ENCODE results near the gene SEZ6L2.
"Not testable (repeated sequence)": the region's sequence is repeated elsewhere in the genome, so short reads cannot be mapped to it uniquely, and the experiment has no call there.

Gene SEZ6L2

GRCh38 chr16:29899516-29900101 lies at the start of gene SEZ6L2:
TSS of gene SEZ6L2 (minus strand) at chr16:29899550. CDS start at chr16:29899019, 531 bp downstream.
- no peak for ATAC-seq

- ATAC-seq, result no peak
Measured at GRCh38 chr16:29947897-29948296, 48.5 kb upstream of the SEZ6L2 start.

GRCh38 chr16:29943846-29944799 lies 44.8 kb upstream of the SEZ6L2 start:
- ATAC-seq, result no peak

GRCh38 chr16:29940656-29941055 lies 41.3 kb upstream of the SEZ6L2 start:
- ATAC-seq, result no peak

- not testable (repeated sequence) for ATAC-seq
Measured at GRCh38 chr16:29931750-29932149, 32.4 kb upstream of the SEZ6L2 start.

GRCh38 chr16:29927070-29927905 lies 27.9 kb upstream of the SEZ6L2 start:
- no peak for ATAC-seq

- no peak for ATAC-seq
Measured at GRCh38 chr16:29926711-29927052, 27.3 kb upstream of the SEZ6L2 start.

GRCh38 chr16:29925781-29926710 lies 26.7 kb upstream of the SEZ6L2 start, which contains the start of gene KCTD13:
TSS of gene KCTD13 (minus strand) at chr16:29926226. CDS start at chr16:29926033, 193 bp downstream.
- ATAC-seq, result peak; percentile 91 to 94

GRCh38 chr16:29925105-29925756 lies 25.9 kb upstream of the SEZ6L2 start:
- no peak for ATAC-seq

- ATAC-seq, result no peak
Measured at GRCh38 chr16:29922986-29923501, 23.7 kb upstream of the SEZ6L2 start.

- ATAC-seq, result no peak
Measured at GRCh38 chr16:29922326-29922725, 23.0 kb upstream of the SEZ6L2 start.

GRCh38 chr16:29921034-29921385 lies 21.7 kb upstream of the SEZ6L2 start:
- ATAC-seq, result no peak

- ATAC-seq, result no peak
Measured at GRCh38 chr16:29920288-29921033, 21.1 kb upstream of the SEZ6L2 start.

- no peak for ATAC-seq
Measured at GRCh38 chr16:29916979-29917378, 17.6 kb upstream of the SEZ6L2 start.

- ATAC-seq, result peak in 1 of 2 donors; percentile 59
Measured at GRCh38 chr16:29915590-29916247, 16.4 kb upstream of the SEZ6L2 start.

GRCh38 chr16:29913514-29913913 lies 14.2 kb upstream of the SEZ6L2 start:
- ATAC-seq, result no peak

- ATAC-seq, result no peak
Measured at GRCh38 chr16:29912087-29912486, 12.7 kb upstream of the SEZ6L2 start.

- no peak for ATAC-seq
Measured at GRCh38 chr16:29911676-29912010, 12.3 kb upstream of the SEZ6L2 start.

- ATAC-seq, result no peak
Measured at GRCh38 chr16:29910819-29911675, 11.7 kb upstream of the SEZ6L2 start.
